Myocyte (in vitro differentiated cells): ENCODE data around the gene UTP25. TPM values are rescaled to one million over a fixed set of nuclear protein-coding genes. Genes with fewer than 3 reads are reported as not detected.
"Not testable (repeated sequence)": the region's sequence is repeated elsewhere in the genome, so short reads cannot be mapped to it uniquely, and the experiment has no call there.

ENCODE experiments used
- DNase-seq: peaks from one replicate; pipeline ENCODE4 v3.0.0-alpha.2; 2012; ENCODE audit warnings: low read depth
- total RNA-seq: library from RNA; depleted of rRNA; stranded (reverse); fragments of >200 nt; gene quantifications from 2 replicates; pipeline ENCODE4 v1.2.3, GENCODE V29; 2014

UTP25 gene
- total RNA-seq, 1 donor from 2014 or later: 6.8 TPM

DNA sequence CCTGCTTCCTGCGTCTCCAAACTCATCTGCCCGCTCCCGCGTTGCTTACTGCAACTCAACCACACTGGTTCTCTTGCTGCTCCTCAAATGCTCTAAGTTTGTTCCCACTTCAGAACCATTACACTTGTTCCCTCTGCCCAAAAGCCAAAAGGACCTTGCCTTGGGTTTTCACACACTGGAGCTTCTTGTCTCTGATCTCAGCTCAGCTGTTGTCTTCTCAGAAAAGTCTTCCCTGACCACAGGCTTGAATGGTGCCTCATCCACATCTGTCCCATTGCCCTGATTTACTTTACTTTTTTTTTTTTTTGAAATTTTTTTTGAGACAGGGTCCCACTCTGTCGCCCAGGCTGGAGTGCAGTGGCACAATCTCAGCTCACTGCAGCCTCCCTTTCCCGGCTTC is 66.0 kb downstream of the UTP25 start:
- DNase-seq: peak; percentile 43

DNA sequence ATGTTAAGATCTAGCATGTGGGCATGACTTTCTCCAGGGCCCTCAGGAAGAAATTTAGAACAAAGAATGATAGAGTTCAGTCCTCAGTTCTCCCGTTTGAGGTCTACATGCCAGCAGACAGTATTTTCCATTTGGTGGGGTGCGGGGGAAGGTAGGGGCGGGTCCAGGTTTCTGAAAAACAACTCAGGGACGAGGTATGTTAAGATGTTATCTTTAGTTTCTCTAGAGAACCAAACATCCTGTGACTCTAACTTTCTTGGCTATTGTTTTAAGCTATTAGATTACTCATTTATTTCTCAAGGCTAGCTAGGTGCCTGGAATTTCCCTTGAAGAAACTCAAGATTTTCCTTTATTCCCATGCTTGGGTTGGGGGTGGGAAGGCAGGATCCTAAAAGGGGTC is 67.9 kb downstream of the UTP25 start:
- no peak for DNase-seq

DNA sequence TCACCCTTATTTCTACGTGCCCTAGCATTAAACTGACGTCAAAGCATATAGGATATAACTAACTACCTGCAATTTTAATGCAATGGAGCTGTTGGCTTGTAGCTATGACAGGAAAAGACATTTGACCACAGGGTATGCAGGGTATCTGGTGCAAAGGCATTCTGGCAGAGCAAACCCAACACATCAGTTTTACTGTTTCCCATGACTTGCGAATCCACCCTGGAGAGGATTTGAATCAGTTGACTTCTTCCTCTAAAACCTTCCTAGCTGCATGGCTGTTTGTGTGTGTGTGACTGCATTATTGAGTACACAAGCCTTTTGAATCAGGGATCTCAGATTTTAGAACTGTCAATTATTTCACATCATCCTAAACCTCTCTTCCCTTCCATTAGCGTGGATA is 68.6 kb downstream of the UTP25 start:
- DNase-seq: no peak

DNA sequence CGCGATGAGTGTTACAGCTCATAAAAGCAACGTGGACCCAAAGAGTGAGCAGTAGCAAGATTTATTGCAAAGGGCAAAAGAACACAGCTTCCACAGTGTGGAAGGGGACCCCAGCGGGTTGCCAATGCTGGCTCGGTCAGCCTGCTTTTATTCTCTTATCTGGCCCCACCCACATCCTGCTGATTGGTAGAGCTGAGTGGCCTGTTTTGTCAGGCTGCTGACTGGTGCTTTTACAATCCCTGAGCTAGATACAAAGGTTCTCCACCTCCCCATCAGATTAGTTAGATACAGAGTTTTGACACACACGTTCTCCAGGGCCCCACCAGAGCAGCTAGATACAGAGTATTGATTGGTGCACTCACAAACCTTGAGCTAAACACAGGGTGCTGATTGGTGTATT is 70.5 kb downstream of the UTP25 start:
- DNase-seq: not testable (repeated sequence)

DNA sequence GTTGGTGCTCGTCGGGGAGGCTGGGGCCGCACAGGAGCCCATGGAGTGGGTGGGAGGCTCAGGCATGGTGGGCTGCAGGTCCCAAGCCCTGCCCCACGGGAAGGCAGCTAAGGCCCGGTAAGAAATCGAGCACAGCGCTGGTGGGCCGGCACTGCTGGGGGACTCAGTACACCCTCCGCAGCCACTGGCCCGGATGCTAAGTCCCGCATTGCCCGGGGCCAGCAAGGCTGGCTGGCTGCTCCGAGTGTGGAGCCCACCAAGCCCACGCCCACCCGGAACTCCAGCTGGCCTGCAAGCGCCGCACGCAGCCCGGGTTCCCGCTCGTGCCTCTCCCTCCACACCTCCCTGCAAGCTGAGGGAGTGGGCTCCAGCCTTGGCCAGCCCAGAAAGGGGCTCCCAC is 71.1 kb downstream of the UTP25 start:
- DNase-seq: not testable (repeated sequence)

DNA sequence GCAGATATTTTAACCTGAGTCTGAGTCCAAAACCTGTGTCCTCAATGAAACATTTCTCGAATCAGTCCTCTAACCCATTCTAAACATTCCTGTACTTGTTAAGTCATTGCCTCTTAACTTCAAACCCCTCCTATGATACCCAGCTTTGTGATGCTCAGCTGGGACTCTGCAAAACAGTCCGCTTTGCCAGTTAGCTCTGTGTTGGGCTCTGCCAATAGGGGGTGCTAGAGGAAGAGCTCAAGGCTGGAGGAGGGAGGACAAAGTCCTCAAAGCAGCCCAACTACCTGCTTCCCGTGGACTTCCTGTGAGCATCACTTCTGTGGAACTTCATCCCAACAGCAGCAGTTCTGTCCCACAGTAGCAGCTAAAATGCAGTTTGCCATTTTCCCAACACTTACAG is 72.2 kb downstream of the UTP25 start:
- peak; percentile 27 for DNase-seq

DNA sequence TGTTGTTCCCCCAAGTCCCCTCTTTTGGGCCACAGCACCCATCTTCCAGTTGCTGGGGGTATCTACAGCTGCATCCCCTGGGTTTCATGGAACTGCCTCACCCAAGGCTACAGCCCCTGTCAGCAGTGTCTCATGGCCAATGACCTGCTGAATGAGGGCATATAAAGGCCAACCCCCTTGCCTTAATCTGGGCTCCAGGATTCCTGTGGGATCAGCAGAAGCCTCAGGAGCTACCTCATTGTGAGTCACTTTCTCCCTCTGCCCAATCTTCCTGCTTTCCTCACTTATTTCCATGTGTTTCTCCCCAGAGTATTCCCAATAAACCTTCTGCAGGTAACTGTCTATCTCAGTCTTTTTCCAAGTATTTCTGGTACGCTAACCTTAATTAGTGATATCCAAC is 73.0 kb downstream of the UTP25 start:
- DNase-seq: peak; percentile 79

DNA sequence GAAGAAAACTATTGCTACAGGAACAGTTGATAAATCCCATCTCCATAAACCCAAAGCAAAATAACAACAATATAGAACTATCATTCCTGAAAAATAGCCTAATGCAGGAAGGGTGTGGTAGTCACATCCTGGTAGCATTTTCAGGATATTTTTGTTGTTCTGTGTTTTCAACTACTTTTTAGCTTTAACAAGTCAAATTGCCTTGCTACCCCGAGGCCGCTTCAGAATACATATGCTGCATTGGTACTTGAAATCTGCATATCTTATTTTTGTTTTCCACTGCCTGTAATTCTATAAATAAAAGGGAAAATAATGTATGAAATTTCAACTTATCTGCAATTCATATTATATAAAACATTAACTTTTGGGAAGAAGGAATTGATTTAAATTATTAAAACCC is 73.4 kb downstream of the UTP25 start:
- no peak for DNase-seq

DNA sequence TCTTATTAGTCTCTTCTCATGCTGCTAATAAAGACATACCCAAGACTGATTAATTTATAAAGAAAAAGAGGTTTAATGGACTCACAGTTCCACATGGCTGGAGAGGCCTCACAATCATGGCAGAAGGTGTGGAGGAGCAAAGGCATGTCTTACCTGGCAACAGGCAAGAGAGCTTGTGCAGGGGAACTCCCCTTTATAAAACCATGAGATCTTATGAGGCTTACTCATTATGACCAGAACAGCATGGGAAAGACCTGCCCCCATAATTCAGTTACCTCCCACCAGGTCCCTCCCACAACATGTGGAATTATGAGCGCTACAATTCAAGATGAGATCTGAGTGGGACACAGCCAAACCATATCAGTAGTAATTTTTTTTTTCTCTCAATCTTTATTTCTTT is 77.0 kb downstream of the UTP25 start:
- DNase-seq: not testable (repeated sequence)

Other genes with a start within 250 kb of the UTP25 start
- not detected in 2 replicates for gene CAMK1G, start 244.3 kb upstream of the UTP25 start, total RNA-seq
- gene LAMB3, start 175.5 kb upstream of the UTP25 start, total RNA-seq: 8.5 and 18.2 TPM in 2 replicates
- gene G0S2, start 152.6 kb upstream of the UTP25 start, total RNA-seq: 0.37 and 0.57 TPM in 2 replicates
- 1.2 and 2.0 TPM in 2 replicates for gene HSD11B1, start 123.1 kb upstream of the UTP25 start, total RNA-seq
- gene TRAF3IP3, start 71.9 kb upstream of the UTP25 start, total RNA-seq: 0.03 and 0.05 TPM in 2 replicates
- 2.6 and 4.1 TPM in 2 replicates for gene C1orf74, start 43.4 kb upstream of the UTP25 start, total RNA-seq
- gene IRF6, start 21.8 kb upstream of the UTP25 start, total RNA-seq: 0.53 and 1.2 TPM in 2 replicates
- gene SYT14, start 110.2 kb downstream of the UTP25 start, total RNA-seq: 6.8 and 11.3 TPM in 2 replicates